Measurements from ENCODE around the gene CHN2. TPM values are rescaled to one million over a fixed set of nuclear protein-coding genes. Genes with fewer than 3 reads are reported as not detected.

Gene CHN2
- total RNA-seq, 1 donor: under 0.01 TPM

- DNase-seq (ENCODE audit: low read depth): no peak
- TF ChIP-seq CTCF (IDR thresholded peaks at IDR 0.05; ENCODE audit: insufficient read depth, low read depth, low read length): peak; percentile 18
- no peak overlapping the region for H3K4me3 ChIP-seq (ENCODE audit: low read depth, low read length)
Measured at GRCh38 chr7:29243910-29244655, 49.5 kb downstream of the CHN2 start.

GRCh38 chr7:29247224-29247962, 52.8 kb downstream of the CHN2 start:
- no peak for TF ChIP-seq CTCF (IDR thresholded peaks at IDR 0.05; ENCODE audit: insufficient read depth, low read depth, low read length)
- no peak for DNase-seq (ENCODE audit: low read depth)
- H3K4me3 ChIP-seq (ENCODE audit: low read depth, low read length): no peak overlapping the region

DNA sequence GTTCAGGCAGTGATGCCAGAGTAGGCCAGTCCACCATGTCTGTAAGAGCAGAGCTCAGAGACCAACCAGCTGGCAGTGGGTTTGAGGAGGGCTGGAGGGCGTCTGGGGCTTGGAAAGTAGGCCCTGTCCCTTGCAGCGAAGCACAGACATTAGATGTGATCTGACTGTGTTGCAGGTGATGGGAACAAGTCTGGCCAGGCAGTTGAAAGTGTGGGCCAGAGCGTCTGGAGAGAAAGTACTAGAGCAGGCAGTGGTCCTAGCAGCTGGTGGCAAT, 53.3 kb downstream of the CHN2 start:
- TF ChIP-seq CTCF (IDR thresholded peaks at IDR 0.05; ENCODE audit: insufficient read depth, low read depth, low read length): no peak
- no peak overlapping the region for H3K4me3 ChIP-seq (ENCODE audit: low read depth, low read length)
- no peak for DNase-seq (ENCODE audit: low read depth)

GRCh38 chr7:29248713-29249382, 54.3 kb downstream of the CHN2 start:
- no peak for DNase-seq (ENCODE audit: low read depth)

DNA sequence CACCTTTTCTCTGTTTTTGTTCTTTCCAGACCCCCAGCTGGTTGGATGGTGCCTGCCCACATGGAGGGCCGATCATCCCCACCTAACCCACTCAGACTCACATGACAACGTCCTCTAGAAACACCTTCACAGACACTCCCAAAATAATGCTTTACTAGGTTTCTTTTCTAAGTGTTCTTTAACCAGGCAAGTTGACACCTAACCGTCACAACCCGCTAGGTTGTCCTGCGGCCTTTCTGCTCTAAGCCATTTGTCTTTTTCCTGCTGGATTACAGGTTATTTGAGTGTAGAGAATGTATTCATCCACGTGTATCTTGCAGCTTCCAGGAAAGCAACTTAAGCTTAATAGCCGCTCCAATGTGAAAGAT, 54.8 kb downstream of the CHN2 start:
- no peak for DNase-seq (ENCODE audit: low read depth)
- no peak overlapping the region for H3K4me3 ChIP-seq (ENCODE audit: low read depth, low read length)
- TF ChIP-seq CTCF (IDR thresholded peaks at IDR 0.05; ENCODE audit: insufficient read depth, low read depth, low read length): no peak

More at GRCh38 chr7:29248713-29249382, 54.3 kb downstream of the CHN2 start:
- TF ChIP-seq CTCF (IDR thresholded peaks at IDR 0.05; ENCODE audit: insufficient read depth, low read depth, low read length): no peak
- no peak overlapping the region for H3K4me3 ChIP-seq (ENCODE audit: low read depth, low read length)

GRCh38 chr7:29249860-29250259, 55.3 kb downstream of the CHN2 start:
- H3K4me3 ChIP-seq (ENCODE audit: low read depth, low read length): no peak overlapping the region
- no peak for DNase-seq (ENCODE audit: low read depth)
- no peak for TF ChIP-seq CTCF (IDR thresholded peaks at IDR 0.05; ENCODE audit: insufficient read depth, low read depth, low read length)

Measured in fibroblast of villous mesenchyme (primary cell).